ENCODE results near the gene LRRC31.

The LRRC31 gene

DNA sequence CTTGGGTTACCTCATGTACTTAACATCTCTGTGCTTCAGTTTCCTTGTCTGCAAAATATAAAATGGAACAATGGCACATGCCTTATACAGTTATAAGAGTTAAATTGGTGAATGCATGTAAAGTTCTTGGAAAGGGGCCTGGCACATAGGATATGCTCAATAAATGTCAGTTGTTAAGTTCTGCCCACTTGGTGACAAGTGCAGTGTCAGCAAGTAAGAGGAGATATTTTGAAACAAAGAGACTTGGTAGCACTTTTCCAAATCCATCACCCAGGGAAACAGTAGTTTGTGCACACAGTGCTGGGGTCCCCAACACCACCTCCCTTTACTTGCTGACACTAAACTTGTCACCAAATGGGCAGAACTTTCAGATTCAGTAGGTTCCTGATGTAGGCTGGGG is 19.1 kb downstream of the LRRC31 start:
- in situ Hi-C loops (cut with HindIII; ENCODE audit: low pct_unique_long_range_greater_than_20kb, low sequenced_read_pairs): no loop called here
- TF ChIP-seq JUND (IDR thresholded peaks at IDR 0.05; ENCODE audit: low read depth): no peak
- DNase-seq (ENCODE audit: low read depth in 1 of 2, low spot score in 1 of 2): no peak

- no peak for DNase-seq (ENCODE audit: low read depth in 1 of 2, low spot score in 1 of 2)
- no peak for TF ChIP-seq JUND (IDR thresholded peaks at IDR 0.05; ENCODE audit: low read depth)
- in situ Hi-C loops (cut with HindIII; ENCODE audit: low pct_unique_long_range_greater_than_20kb, low sequenced_read_pairs): no loop called here
Observed at GRCh38 chr3:169848741-169849140, 21.0 kb downstream of the LRRC31 start.

DNA sequence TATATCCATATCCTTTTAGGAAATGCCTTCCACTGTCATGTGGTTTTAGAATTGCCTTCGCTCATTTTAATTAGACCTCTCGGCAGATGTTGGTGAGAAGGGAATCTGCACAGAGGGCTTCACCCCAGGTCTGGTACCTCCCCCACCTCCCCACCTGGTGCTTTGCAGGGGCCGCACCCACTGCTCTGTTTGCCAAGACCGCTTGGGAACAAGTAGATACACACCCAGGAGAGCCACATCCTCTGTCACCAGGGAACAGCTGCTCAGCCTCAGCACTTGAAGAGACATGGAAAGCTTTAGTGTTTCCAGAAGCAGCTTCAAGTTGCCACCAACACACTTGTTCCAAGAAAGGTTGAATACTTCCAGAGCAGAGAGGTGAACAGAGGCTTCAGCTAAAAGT is 21.8 kb downstream of the LRRC31 start:
- DNase-seq (ENCODE audit: low read depth in 1 of 2, low spot score in 1 of 2): no peak
- in situ Hi-C loops (cut with HindIII; ENCODE audit: low pct_unique_long_range_greater_than_20kb, low sequenced_read_pairs): no loop called here
- no peak for TF ChIP-seq JUND (IDR thresholded peaks at IDR 0.05; ENCODE audit: low read depth)

DNA sequence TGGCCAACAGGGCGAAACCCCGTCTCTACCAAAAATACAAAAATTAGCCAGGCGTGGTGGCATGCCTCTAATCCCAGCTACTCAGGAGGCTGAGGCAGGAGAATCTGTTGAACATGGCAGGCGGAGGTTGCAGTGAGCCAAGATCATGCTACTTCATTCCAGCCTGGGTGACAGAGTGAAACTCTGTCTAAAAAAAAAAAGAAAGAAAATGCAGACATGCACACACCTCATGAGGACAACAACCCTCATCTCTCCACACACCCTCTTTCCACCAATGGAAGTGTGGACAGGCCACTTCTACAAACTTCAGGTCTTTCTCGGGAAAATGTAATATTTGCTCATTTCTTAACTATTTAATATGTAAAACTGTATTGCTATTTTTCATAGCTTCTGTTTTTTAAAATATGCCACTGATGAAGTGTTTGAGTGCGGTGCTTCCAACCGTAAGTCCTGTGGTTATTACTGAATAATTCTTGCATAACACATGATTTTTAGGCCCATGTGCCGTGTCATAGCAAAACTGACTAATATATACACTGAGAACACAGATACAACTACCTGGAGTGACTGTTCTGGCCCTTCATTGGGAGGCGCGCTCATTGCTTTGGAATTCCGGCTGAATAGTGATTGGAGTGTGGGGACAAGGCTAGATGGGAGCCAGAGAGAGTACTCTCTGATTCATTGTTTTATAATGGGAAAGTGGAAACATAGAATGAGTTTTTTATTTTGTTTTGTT is 23.1 kb downstream of the LRRC31 start:
- no peak for TF ChIP-seq JUND (IDR thresholded peaks at IDR 0.05; ENCODE audit: low read depth)
- in situ Hi-C loops (cut with HindIII; ENCODE audit: low pct_unique_long_range_greater_than_20kb, low sequenced_read_pairs): no loop called here
- no peak for DNase-seq (ENCODE audit: low read depth in 1 of 2, low spot score in 1 of 2)

DNA sequence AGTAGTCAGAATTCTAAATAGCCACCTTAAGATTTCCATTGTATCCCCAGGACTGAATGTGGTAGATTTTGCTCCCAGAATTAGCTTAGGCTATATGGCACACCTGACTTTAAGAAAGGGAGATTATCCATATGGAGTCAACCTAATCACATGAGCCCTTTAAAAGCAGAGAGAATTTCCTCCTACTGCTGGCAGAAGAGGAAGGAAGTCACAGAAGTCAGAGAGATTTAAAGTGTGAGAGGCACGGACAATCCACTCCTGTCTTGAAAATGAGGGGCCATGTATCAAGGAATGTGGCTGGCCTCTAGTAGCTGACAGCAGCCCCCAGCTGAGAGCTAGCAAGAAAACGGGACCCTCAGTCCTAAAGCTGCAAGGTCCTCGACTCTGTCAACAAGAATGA is 26.8 kb downstream of the LRRC31 start:
- TF ChIP-seq JUND (IDR thresholded peaks at IDR 0.05; ENCODE audit: low read depth): no peak
- no peak for DNase-seq (ENCODE audit: low read depth in 1 of 2, low spot score in 1 of 2)
- in situ Hi-C loops (cut with HindIII; ENCODE audit: low pct_unique_long_range_greater_than_20kb, low sequenced_read_pairs): no loop called here

DNA sequence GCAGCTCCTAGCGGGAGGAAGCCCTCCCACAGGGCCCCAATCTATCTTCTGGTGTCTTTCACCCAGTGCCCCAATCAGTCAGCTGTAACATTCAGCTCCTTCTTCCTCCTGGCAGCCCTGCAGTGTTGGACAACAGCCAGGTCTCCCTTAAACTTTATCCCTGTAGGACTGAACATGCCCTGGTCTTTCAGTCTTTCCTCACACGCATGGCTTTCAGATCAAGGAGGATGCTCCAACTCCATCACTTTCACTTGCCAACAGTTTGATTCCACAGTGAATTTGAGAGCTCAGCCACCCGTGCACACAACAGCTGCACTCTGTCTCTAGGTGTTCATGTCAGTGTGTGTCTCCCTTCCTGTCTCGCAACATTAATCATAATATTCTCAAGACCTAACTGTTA is 28.6 kb downstream of the LRRC31 start:
- TF ChIP-seq JUND (IDR thresholded peaks at IDR 0.05; ENCODE audit: low read depth): no peak

DNA sequence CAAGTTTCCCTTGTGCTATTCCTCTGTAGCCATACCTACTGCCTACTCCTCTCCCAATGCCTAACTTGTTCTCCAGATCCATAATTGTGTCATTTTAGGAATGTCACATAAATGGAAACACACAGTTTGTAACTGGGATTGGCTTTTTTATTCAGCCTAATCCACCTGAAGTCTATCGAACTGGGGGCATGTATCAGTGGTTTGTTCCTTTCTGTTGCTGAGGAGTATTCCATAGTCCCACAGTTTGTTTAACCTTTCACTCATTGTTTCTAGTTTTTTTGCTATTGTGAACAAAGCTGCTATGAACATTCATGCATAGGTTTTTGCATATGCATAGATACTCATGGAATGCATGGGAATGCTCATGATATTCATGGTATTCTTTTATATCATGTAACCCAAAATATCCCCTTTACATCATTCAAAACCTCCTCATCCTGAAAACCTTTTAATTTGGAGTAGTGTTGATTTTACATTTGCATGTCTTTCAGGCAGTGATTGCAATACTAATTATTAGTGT is 31.2 kb downstream of the LRRC31 start:
- TF ChIP-seq JUND (IDR thresholded peaks at IDR 0.05; ENCODE audit: low read depth): no peak
- in situ Hi-C loops (cut with HindIII; ENCODE audit: low pct_unique_long_range_greater_than_20kb, low sequenced_read_pairs): no loop called here

More for the DNA sequence above, 28.6 kb downstream of the LRRC31 start:
- no peak for DNase-seq (ENCODE audit: low read depth in 1 of 2, low spot score in 1 of 2)
- in situ Hi-C loops (cut with HindIII; ENCODE audit: low pct_unique_long_range_greater_than_20kb, low sequenced_read_pairs): no loop called here

DNA sequence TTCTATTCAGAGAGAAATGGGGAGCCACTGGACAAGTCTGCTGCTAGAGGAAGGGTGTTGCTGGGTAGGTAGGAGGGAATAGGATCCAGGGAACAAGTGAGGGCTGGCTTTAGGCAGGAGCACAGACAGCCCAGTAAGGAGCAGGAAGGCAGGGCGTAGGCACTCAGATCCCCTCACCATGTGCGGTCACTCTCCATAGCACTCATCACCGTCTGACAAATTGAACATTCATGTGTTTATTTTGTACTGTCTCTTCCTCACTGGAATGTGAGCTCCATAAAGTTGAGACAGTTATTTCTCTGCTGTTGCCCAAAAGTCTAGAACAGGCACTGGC is 32.8 kb downstream of the LRRC31 start:
- DNase-seq (ENCODE audit: low read depth in 1 of 2, low spot score in 1 of 2): no peak
- no peak for TF ChIP-seq JUND (IDR thresholded peaks at IDR 0.05; ENCODE audit: low read depth)
- in situ Hi-C loops (cut with HindIII; ENCODE audit: low pct_unique_long_range_greater_than_20kb, low sequenced_read_pairs): no loop called here

More for the DNA sequence above, 31.2 kb downstream of the LRRC31 start:
- DNase-seq (ENCODE audit: low read depth in 1 of 2, low spot score in 1 of 2): no peak

GRCh38 chr3:169836078-169836941 is 33.4 kb downstream of the LRRC31 start:
- in situ Hi-C loops (cut with HindIII; ENCODE audit: low pct_unique_long_range_greater_than_20kb, low sequenced_read_pairs): no loop called here
- no peak for DNase-seq (ENCODE audit: low read depth in 1 of 2, low spot score in 1 of 2)
- no peak for TF ChIP-seq JUND (IDR thresholded peaks at IDR 0.05; ENCODE audit: low read depth)

- in situ Hi-C loops (cut with HindIII; ENCODE audit: low pct_unique_long_range_greater_than_20kb, low sequenced_read_pairs): no loop called here
- no peak for TF ChIP-seq JUND (IDR thresholded peaks at IDR 0.05; ENCODE audit: low read depth)
- no peak for DNase-seq (ENCODE audit: low read depth in 1 of 2, low spot score in 1 of 2)
Observed at GRCh38 chr3:169835533-169835932, 34.2 kb downstream of the LRRC31 start.

DNA sequence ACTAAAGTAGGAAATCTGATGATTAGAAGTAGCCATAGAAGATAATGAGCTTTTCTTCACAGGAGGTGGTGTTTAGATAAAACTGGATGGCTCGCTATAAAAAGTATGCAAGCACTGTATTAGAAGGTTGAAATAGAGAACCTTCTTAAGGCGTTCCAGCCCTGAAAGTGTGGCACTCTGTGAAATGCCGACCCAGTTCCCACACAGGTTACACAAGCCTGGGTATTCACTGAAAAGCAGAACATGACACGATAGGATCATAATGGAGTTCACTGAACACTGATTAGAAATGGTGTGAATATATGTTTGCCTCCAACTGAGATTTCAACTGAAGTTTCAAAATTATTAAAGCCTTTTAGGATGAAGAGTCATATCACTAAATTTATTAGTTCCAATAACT is 42.0 kb downstream of the LRRC31 start:
- no peak for TF ChIP-seq JUND (IDR thresholded peaks at IDR 0.05; ENCODE audit: low read depth)
- in situ Hi-C loops (cut with HindIII; ENCODE audit: low pct_unique_long_range_greater_than_20kb, low sequenced_read_pairs): no loop called here
- no peak for DNase-seq (ENCODE audit: low read depth in 1 of 2, low spot score in 1 of 2)

GRCh38 chr3:169825316-169825715 is 44.4 kb downstream of the LRRC31 start:
- no peak for TF ChIP-seq JUND (IDR thresholded peaks at IDR 0.05; ENCODE audit: low read depth)
- in situ Hi-C loops (cut with HindIII; ENCODE audit: low pct_unique_long_range_greater_than_20kb, low sequenced_read_pairs): no loop called here
- no peak for DNase-seq (ENCODE audit: low read depth in 1 of 2, low spot score in 1 of 2)

- no peak for DNase-seq (ENCODE audit: low read depth in 1 of 2, low spot score in 1 of 2)
- TF ChIP-seq JUND (IDR thresholded peaks at IDR 0.05; ENCODE audit: low read depth): no peak
- in situ Hi-C loops (cut with HindIII; ENCODE audit: low pct_unique_long_range_greater_than_20kb, low sequenced_read_pairs): no loop called here
Observed at GRCh38 chr3:169822983-169823382, 46.8 kb downstream of the LRRC31 start.
